ENCODE measurements around the gene SNX20.

The SNX20 gene

DNA sequence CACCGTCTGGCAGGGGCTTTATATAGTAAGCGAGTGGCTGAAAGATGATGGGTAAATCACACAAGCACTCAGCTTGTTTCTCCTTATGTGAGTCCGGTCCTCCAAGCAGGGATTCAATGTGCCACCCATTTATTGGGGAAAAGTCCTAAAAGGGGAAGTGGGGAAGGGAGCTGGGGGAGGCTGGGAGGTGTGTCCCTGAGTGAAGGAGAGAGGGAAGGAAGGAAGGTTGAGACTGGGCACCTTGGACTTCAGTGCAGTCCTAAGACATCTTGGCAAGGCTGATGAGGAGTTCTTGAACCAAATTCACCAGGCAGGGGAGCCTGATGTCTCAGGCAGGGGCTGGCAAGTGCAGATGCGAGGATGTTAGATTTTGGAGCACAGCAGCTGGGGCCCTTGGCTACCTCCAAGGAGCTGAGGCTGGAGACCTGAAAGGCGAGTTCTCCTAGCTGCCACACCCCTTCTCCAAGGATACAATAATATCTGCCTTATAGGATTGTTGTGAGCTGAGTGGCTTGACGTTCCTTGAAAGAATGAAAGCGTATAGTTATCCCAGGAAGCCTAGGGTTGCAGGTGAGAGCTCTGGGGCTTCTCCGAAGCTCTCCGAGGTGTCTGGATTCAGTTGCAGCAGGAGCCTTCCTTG, 37.8 kb upstream of the SNX20 start:
- TF ChIP-seq, protein P1, sequence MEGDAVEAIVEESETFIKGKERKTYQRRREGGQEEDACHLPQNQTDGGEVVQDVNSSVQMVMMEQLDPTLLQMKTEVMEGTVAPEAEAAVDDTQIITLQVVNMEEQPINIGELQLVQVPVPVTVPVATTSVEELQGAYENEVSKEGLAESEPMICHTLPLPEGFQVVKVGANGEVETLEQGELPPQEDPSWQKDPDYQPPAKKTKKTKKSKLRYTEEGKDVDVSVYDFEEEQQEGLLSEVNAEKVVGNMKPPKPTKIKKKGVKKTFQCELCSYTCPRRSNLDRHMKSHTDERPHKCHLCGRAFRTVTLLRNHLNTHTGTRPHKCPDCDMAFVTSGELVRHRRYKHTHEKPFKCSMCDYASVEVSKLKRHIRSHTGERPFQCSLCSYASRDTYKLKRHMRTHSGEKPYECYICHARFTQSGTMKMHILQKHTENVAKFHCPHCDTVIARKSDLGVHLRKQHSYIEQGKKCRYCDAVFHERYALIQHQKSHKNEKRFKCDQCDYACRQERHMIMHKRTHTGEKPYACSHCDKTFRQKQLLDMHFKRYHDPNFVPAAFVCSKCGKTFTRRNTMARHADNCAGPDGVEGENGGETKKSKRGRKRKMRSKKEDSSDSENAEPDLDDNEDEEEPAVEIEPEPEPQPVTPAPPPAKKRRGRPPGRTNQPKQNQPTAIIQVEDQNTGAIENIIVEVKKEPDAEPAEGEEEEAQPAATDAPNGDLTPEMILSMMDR (IDR thresholded peaks at IDR 0.05) = no peak

DNA sequence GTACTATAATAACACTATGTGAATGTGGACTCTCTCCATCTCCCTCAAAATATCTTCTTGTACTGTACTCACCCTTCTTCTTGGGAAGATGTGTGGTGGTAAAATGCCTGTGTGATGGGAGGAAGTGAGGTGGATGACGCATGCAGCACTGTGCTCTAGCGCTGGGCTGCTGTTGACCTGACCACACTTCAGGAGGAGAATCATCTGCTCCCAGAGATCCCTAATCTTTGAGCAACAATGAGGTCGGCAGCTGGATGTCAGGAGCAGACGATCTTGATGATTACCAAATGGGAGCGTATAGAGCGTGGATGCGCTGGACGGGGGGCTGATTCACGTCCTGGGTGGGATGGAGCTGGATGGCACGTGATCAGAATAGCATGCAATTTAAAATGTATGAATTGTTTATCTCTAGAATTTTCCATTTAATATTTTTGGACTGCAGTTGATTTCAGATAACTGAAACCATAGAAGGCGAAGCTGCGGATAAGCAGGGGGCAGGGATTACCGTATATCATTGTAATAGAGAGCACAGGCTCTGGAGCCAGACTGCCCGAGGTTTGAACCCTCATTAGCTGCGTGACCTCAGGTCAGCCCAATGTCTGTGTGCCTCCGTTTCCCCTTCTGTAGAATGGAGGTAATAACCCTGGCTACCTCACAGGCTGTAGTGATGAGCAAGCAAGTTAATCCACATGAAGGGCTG, 37.1 kb upstream of the SNX20 start:
- TF ChIP-seq, protein P1 (IDR thresholded peaks at IDR 0.05) = no peak

DNA sequence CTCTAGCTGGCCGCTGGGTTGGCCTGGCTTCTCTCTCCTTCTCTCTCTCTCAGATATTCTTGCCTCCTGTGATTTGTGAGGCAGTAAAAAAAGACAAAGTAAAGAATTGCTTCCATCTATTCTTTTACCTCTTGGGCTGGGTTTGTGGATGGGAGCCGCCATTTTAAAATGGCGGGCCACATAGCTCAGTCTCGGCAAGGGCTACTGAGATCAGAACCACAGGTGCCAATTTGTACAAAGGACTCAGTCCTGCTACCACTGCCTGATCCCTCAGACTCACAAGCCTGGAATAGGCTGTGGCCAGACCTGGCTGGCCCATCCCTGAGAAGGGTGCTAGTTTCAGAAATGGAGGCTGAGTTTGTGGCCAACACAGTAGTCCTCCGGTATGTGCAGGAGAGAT, 36.4 kb upstream of the SNX20 start:
- TF ChIP-seq, protein P1 (IDR thresholded peaks at IDR 0.05) = no peak

DNA sequence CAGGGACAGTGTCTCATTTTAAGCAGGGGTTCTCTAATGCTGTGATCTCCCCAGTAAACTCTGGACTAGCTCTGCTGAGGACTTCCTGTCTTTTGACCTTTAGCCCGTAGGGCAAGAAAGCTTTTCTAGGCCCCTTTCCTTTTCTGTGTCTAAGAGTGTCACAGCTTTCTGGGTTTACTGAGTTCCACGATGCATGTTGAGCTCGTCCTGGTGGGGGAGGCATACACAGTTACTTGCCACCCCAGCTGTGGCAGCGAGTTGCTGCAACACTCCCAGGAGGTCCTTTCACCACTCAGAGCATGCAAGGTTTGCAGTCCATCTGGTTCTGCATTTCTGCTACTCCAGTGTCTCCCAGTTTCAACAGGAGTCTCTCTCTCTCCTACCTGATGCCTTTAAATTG, 36.0 kb upstream of the SNX20 start:
- TF ChIP-seq, protein P1 (IDR thresholded peaks at IDR 0.05) = no peak

DNA sequence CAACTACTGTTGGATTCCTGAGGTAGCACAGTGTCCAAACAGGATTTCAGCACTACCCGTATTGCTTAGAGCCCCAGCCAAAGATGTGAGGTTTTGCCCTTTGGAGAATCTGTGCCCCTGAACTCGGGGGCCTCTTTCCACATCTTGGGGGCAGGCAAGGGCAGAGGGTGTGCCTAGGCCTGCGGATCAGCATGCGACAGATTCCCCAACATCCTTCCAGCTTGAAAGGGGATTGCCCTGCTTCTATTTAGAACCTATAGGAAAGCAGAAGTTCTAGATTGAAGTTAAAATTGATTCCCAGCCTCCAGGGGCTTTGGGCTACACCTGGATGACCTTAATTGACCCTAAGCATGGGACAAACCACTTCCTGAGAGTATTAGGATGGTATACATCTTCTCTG, 31.8 kb upstream of the SNX20 start:
- TF ChIP-seq, protein P1 (IDR thresholded peaks at IDR 0.05) = no peak

DNA sequence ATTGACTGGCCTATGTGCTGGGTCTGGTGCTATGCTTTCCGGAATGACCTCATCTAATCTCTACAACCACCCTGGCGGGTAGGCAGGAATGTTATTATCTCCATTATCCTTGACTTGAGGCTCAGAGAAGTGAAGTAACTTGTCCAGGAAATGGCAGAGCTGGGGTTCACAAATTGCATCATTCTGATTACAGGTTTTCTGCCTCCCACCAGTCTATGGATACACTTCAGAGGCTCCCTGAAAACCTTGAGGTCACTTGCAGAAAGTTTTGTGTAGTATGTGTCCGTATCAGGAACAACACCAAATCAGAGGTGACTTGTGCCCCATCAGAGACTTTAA, 31.4 kb upstream of the SNX20 start:
- TF ChIP-seq, protein P1 (IDR thresholded peaks at IDR 0.05) = no peak

DNA sequence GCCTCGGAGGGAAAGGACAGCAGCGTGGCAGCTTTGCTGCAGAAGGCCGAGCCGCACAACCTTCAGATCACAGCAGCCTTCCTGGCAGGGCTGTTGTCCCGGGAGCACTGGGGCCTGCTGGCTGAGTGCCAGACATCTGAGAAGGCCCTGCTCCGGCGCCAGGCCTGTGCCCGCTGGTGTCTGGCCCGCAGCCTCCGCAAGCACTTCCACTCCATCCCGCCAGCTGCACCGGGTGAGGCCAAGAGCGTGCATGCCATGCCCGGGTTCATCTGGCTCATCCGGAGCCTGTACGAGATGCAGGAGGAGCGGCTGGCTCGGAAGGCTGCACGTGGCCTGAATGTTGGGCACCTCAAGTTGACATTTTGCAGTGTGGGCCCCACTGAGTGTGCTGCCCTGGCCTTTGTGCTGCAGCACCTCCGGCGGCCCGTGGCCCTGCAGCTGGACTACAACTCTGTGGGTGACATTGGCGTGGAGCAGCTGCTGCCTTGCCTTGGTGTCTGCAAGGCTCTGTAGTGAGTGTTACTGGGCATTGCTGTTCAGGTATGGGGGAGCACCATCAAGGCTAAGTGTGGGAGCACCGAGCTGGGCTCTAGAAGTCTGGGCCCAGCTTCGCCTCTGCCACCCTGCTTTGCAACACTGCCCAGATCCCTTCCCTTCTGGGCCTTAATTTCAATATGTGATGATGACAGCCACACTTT, 30.9 kb upstream of the SNX20 start:
- TF ChIP-seq, protein P1 (IDR thresholded peaks at IDR 0.05) = no peak

Data from LNCAP (cell line).